Body of pancreas (tissue), 4 donors: Measurements from ENCODE around the gene KRT33A. TPM values are rescaled to one million over a fixed set of nuclear protein-coding genes. Genes with fewer than 3 reads are reported as not detected.
"Not testable (repeated sequence)": the region's sequence is repeated elsewhere in the genome, so short reads cannot be mapped to it uniquely, and the experiment has no call there.

Source experiments
- ATAC-seq: fragments of 150-250 bp; one replicate; pipeline ENCODE4 v1.9.1; 2016
- DNase-seq, 4 donors: peaks; one replicate each; pipeline ENCODE4 v3.0.0-alpha.2; 2019
- H3K27ac ChIP-seq, 4 donors: fragments of 200-600 bp; sonication (generic); 1 replicate in 3 of 4; 2 replicates in 1 of 4; pipeline versions ENCODE4 v1.5.1 to v1.6.1; 2016 to 2019; ENCODE audit warnings: mild to moderate bottlenecking in 1 of 4, mixed read lengths in 1 of 4, moderate library complexity in 1 of 4
- H3K27me3 ChIP-seq, 2 donors: fragments of 200-600 bp; sonication (generic); one replicate each; pipeline ENCODE4 v1.6.0; 2016; ENCODE audit warnings: mild to moderate bottlenecking in 1 of 2
- H3K36me3 ChIP-seq, 2 donors: fragments of 200-600 bp; sonication (generic); replicated peaks in 1 of 2; 2 replicates each; pipeline ENCODE4 v1.5.1; 2016; ENCODE audit warnings: low read depth in 2 of 2; ENCODE audit not compliant: insufficient read depth in 1 of 2
- H3K4me1 ChIP-seq: fragments of 200-600 bp; sonication (generic); one replicate; pipeline ENCODE4 v1.6.0; 2016
- H3K4me3 ChIP-seq, 2 donors: fragments of 200-600 bp; sonication (generic); 1 replicate in 1 of 2; 2 replicates in 1 of 2; pipeline ENCODE4 v1.5.1; 2016 to 2019
- H3K9me3 ChIP-seq, 3 donors: fragments of 200-600 bp; sonication (generic); 1 replicate in 2 of 3; 2 replicates in 1 of 3; pipeline ENCODE4 v1.5.1; 2016
- CTCF ChIP-seq, 7 experiments: fragments of 450-650 bp in 4 of 7; fragments of 200-600 bp in 3 of 7; sonication (generic) in 3 of 7; IDR thresholded peaks; one replicate each; pipeline ENCODE4 v1.5.1; 2016 to 2019; ENCODE audit warnings: antibody characterized with exemption in 7 of 7
- POLR2A ChIP-seq, 3 donors: fragments of 450-650 bp; IDR thresholded peaks; one replicate each; pipeline ENCODE4 v1.6.1; 2016; ENCODE audit warnings: antibody characterized with exemption in 3 of 3, mild to moderate bottlenecking in 2 of 3
- WGBS, 2 donors: methylation state at CpG; one replicate each; pipeline ENCODE4 v1.1.5; 2017; 5-methylcytosine and 5-hydroxymethylcytosine counted together
- intact Hi-C: fragments of 100-400 bp; cut with DNase I; formaldehyde crosslinking; loops from one replicate; pipeline ENCODE4 v1.15.1; 2023
- total RNA-seq, 2 donors: library from RNA; depleted of rRNA; stranded (reverse); fragments of >200 nt; gene quantifications; one replicate each; pipeline ENCODE4 v1.1.0, GENCODE V29; 2016

The KRT33A gene
- total RNA-seq, 2 donors from 2014 or later, result not detected

GRCh38 chr17:41351177-41351576, 549 bp upstream of the KRT33A start:
- no peak overlapping the region for H3K27ac ChIP-seq
- no peak overlapping the region for H3K4me3 ChIP-seq
- no peaks in the 10 kb centered on the region for H3K27me3 ChIP-seq
- H3K4me1 ChIP-seq, result no peaks in the 10 kb centered on the region
- DNase-seq (no peak), ATAC-seq (no peak)
- no peaks in the 10 kb centered on the region for H3K9me3 ChIP-seq
- intact Hi-C loops, result no loop called here
- no peak for TF ChIP-seq POLR2A (IDR thresholded peaks at IDR 0.05)
- no peak for TF ChIP-seq CTCF (IDR thresholded peaks at IDR 0.05)
- no peaks in the 10 kb centered on the region for H3K36me3 ChIP-seq
- WGBS, 2 donors, result 55 to 72% methylated on average over 2 of the region's 2 CpGs

DNA sequence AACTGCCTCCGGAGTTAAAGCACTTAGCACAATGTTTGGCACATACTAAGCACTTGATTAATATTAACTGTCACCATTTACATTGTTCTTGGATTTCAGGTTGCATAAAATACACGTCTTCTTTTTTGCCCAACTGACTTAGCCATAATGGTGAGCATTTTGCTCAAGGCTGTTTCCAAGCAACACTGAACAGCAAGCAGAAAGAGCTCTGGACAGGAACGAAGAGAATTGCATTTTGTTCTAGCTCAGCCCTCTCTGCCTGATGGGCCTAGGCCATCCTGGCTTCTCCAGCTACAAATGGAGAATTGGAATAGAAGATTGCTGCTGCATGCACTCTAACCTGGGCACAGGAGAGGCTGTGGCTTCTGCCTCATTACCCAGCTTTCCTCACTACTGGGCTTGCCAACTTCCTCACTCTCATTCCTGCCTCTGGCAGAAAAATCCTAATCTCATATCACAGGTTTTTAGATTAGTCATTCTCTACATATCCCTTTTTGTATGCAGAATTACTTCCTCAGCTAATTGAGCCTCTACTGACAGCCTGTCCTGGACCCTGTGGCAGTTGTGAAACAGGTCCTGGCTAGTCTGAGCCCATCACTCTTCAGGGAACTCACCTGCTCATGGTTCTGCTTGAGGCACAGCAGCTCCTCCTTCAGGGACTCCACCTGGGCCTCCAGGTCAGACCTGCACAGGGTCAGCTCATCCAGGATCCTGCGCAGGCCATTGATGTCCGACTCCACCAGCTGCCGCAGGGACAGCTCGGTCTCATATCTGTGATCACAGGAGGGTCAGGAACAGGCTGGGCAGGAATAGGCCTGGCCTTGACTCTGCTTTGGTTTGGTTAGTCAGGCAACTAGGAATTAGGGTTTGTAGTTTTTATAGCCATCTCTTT, 2.5 kb downstream of the KRT33A start:
- TF ChIP-seq CTCF (IDR thresholded peaks at IDR 0.05) (no peak), POLR2A (IDR thresholded peaks at IDR 0.05) (no peak)
- Histone ChIP-seq H3K27ac (no peak overlapping the region), H3K9me3 (no peaks in the 10 kb centered on the region), H3K27me3 (no peaks in the 10 kb centered on the region), H3K4me3 (no peak overlapping the region), H3K36me3 (no peaks in the 10 kb centered on the region), H3K4me1 (no peaks in the 10 kb centered on the region)
- DNase-seq (no peak), ATAC-seq (no peak)
- WGBS, 2 donors, result 55 to 60% methylated on average over 5 to 6 of the region's 7 CpGs
- intact Hi-C loops, result no loop called here

DNA sequence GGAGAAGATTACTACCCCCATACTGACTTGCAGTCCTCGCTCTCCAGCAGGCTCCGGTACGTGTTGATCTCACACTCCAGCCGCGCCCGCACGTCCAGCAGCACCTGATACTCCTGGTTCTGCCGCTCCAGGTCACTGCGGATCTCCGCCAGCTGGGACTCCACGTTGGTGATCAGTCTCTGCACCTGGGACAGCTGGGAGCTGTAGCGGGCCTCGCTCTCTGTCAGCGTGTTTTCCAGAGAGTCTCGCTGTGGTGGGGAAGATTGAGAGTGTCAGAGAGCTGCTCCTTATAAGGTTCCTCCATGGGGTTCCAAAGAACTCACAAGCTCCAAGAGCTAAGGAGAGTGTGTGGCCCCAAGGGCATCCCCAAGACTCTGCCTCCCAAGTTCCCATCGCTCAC, 4.2 kb downstream of the KRT33A start:
- H3K27me3 ChIP-seq, intact Hi-C loops, H3K27ac ChIP-seq, ATAC-seq, H3K4me1 ChIP-seq, H3K4me3 ChIP-seq, DNase-seq, H3K36me3 ChIP-seq, H3K9me3 ChIP-seq: not testable (repeated sequence)
- WGBS, 2 donors, result 80 to 87% methylated on average over 15 of the region's 16 CpGs

GRCh38 chr17:41345992-41346391, 4.6 kb downstream of the KRT33A start:
- no peak overlapping the region for H3K4me3 ChIP-seq
- WGBS, 2 donors, result 77 to 78% methylated on average over 3 of the region's 3 CpGs
- ATAC-seq (no peak), DNase-seq (no peak)
- no peaks in the 10 kb centered on the region for H3K9me3 ChIP-seq
- TF ChIP-seq CTCF (IDR thresholded peaks at IDR 0.05), result no peak
- TF ChIP-seq POLR2A (IDR thresholded peaks at IDR 0.05), result no peak
- intact Hi-C loops, result no loop called here
- H3K4me1 ChIP-seq, result no peaks in the 10 kb centered on the region
- no peaks in the 10 kb centered on the region for H3K36me3 ChIP-seq
- no peak overlapping the region for H3K27ac ChIP-seq
- no peaks in the 10 kb centered on the region for H3K27me3 ChIP-seq

DNA sequence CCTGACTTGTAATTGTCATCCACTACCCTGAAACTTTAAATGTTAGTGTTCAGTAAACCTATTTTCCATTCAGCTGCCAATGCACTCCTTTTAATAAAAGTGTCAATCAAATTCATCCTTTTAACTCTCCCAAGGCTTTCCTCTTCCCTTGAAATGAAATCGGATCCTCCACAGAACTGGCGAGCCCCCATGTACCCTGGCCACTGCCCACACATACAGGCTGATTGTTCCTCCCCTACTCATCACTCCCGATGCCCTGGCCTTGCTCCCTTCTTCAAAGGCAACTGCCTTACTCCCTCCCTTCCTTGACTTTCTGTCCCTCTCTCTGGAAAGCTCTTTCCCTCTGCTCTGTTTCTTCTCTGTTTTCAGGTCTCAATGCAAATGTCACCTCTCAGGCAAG, 7.6 kb downstream of the KRT33A start:
- WGBS, 2 donors, result 58 to 64% methylated on average over 3 of the region's 3 CpGs
- Histone ChIP-seq H3K27ac (no peak overlapping the region), H3K4me1 (peaks cover 15% of the 10 kb centered on the region), H3K4me3 (no peak overlapping the region), H3K27me3 (no peaks in the 10 kb centered on the region), H3K36me3 (no peaks in the 10 kb centered on the region), H3K9me3 (no peaks in the 10 kb centered on the region)
- intact Hi-C loops, result no loop called here
- TF ChIP-seq POLR2A (IDR thresholded peaks at IDR 0.05), result no peak
- TF ChIP-seq CTCF (IDR thresholded peaks at IDR 0.05), result no peak
- DNase-seq, result no peak
- no peak for ATAC-seq
